ENCODE data around the gene ZNF26.

The ZNF26 gene

GRCh38 chr12:133063556-133063955 is 77.4 kb downstream of the ZNF26 start:
- no peak for DNase-seq

GRCh38 chr12:133073836-133074235 is 87.7 kb downstream of the ZNF26 start:
- DNase-seq: no peak

Measured in NCI-H1048 (cell line).